Measurements from ENCODE around the gene ALDH3B1. TPM values are rescaled to one million over a fixed set of nuclear protein-coding genes. Genes with fewer than 3 reads are reported as not detected.
A peak's percentile ranks its signal among the peaks of the same experiment; 100 is the strongest.

ALDH3B1 gene
- polyA plus RNA-seq, 1 donor from 2014 or later = not detected

GRCh38 chr11:68008381-68009337 is 1.5 kb upstream of the ALDH3B1 start:
- no peak for TF ChIP-seq REST (IDR thresholded peaks at IDR 0.05; ENCODE audit: borderline replicate concordance)
- no peak for TF ChIP-seq CTCF (IDR thresholded peaks at IDR 0.05; ENCODE audit: poor library complexity, severe bottlenecking)
- TF ChIP-seq EP300 (conservative IDR thresholded peaks at IDR 0.05; ENCODE audit: poor library complexity, severe bottlenecking) = no peak
- TF ChIP-seq TAF1 (IDR thresholded peaks at IDR 0.05; ENCODE audit: low read depth) = no peak
- TF ChIP-seq SMC3 (conservative IDR thresholded peaks at IDR 0.05; ENCODE audit: poor library complexity) = no peak
- TF ChIP-seq EZH2 (IDR thresholded peaks at IDR 0.05; ENCODE audit: borderline replicate concordance, insufficient read depth, low read length, poor library complexity, severe bottlenecking) = no peak
- TF ChIP-seq MXI1 (conservative IDR thresholded peaks at IDR 0.05; ENCODE audit: poor library complexity, severe bottlenecking) = no peak
- TF ChIP-seq POLR2AphosphoS5 (IDR thresholded peaks at IDR 0.05) = no peak
- no peak for TF ChIP-seq RAD21 (conservative IDR thresholded peaks at IDR 0.05)
- H3K4me3 ChIP-seq (ENCODE audit: low read length) = no peak overlapping the region
- no peaks in the 10 kb centered on the region for H3K9me3 ChIP-seq (ENCODE audit: low read length)
- no peaks in the 10 kb centered on the region for H3K79me2 ChIP-seq (replicated peaks; ENCODE audit: insufficient read depth, low read length)
- peaks cover 16% of the 10 kb centered on the region for H3K27me3 ChIP-seq (ENCODE audit: insufficient read depth, low read depth, low read length)
- no peak overlapping the region for H2AFZ ChIP-seq (ENCODE audit: low read depth, low read length)
- no peaks in the 10 kb centered on the region for H3K9me2 ChIP-seq (ENCODE audit: insufficient read depth, low read length)
- H3F3A ChIP-seq (ENCODE audit: insufficient read depth, low read length, poor library complexity, severe bottlenecking) = no peaks in the 10 kb centered on the region
- H4K20me1 ChIP-seq (ENCODE audit: insufficient read depth) = no peaks in the 10 kb centered on the region
- no peak overlapping the region for H3K9ac ChIP-seq (ENCODE audit: low read length)
- no peaks in the 10 kb centered on the region for H3K36me3 ChIP-seq (ENCODE audit: insufficient read depth, low read length)
- H3K27ac ChIP-seq (ENCODE audit: low read length) = no peak overlapping the region
- no peak overlapping the region for H3K4me2 ChIP-seq (ENCODE audit: low read length)

- Histone ChIP-seq H3K36me3 (ENCODE audit: insufficient read depth, low read length) (no peaks in the 10 kb centered on the region), H3K9me2 (ENCODE audit: insufficient read depth, low read length) (no peaks in the 10 kb centered on the region), H3K9ac (ENCODE audit: low read length) (no peak overlapping the region), H3F3A (ENCODE audit: insufficient read depth, low read length, poor library complexity, severe bottlenecking) (no peaks in the 10 kb centered on the region), H3K4me3 (ENCODE audit: low read length) (no peak overlapping the region), H3K4me2 (ENCODE audit: low read length) (no peak overlapping the region), H4K20me1 (ENCODE audit: insufficient read depth) (no peaks in the 10 kb centered on the region), H3K27ac (ENCODE audit: low read length) (no peak overlapping the region), H3K79me2 (replicated peaks; ENCODE audit: insufficient read depth, low read length) (no peaks in the 10 kb centered on the region), H2AFZ (ENCODE audit: low read depth, low read length) (no peak overlapping the region), H3K9me3 (ENCODE audit: low read length) (no peaks in the 10 kb centered on the region), H3K27me3 (ENCODE audit: insufficient read depth, low read depth, low read length) (peaks cover 8% of the 10 kb centered on the region)
- TF ChIP-seq SMC3 (conservative IDR thresholded peaks at IDR 0.05; ENCODE audit: poor library complexity) (peak; percentile 17), TAF1 (IDR thresholded peaks at IDR 0.05; ENCODE audit: low read depth) (no peak)
Observed at GRCh38 chr11:68009391-68010089, 587 bp upstream of the ALDH3B1 start.
